Measurements from ENCODE around the gene RNASE7.

DNA sequence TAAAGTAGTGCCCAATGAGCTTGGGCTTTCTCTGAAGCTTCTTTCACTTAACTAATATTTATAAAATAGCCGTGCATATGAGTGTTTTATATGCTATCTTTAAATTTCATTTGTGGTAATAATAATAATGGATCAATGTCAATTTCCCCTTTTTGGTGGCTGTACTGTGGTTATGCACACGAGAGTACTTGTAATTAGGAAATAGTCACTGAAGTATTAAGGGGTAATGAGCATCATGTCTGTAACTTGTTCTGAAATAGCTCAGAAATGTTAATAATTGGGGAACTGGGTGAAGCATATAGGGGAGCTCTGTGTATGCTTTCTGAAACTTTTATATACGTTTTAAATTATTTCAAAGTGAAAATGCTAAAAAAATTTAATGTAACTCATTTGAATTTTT lies 8.4 kb downstream of the RNASE7 start:
- TF ChIP-seq, protein P1, sequence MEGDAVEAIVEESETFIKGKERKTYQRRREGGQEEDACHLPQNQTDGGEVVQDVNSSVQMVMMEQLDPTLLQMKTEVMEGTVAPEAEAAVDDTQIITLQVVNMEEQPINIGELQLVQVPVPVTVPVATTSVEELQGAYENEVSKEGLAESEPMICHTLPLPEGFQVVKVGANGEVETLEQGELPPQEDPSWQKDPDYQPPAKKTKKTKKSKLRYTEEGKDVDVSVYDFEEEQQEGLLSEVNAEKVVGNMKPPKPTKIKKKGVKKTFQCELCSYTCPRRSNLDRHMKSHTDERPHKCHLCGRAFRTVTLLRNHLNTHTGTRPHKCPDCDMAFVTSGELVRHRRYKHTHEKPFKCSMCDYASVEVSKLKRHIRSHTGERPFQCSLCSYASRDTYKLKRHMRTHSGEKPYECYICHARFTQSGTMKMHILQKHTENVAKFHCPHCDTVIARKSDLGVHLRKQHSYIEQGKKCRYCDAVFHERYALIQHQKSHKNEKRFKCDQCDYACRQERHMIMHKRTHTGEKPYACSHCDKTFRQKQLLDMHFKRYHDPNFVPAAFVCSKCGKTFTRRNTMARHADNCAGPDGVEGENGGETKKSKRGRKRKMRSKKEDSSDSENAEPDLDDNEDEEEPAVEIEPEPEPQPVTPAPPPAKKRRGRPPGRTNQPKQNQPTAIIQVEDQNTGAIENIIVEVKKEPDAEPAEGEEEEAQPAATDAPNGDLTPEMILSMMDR (IDR thresholded peaks at IDR 0.05) = no peak
- no peak for TF ChIP-seq POLR2AphosphoS5 (IDR thresholded peaks at IDR 0.05)

Measured in prostate gland (tissue), 2 donors.